GM12891 (cell line): ENCODE data around the gene CHURC1.

Experiments used
- POLR2A ChIP-seq: IDR thresholded peaks from 2 replicates; pipeline ENCODE4 v1.6.1; 2011; ENCODE audit warnings: low read depth, low read length, control low read depth
- POLR2AphosphoS5 ChIP-seq: IDR thresholded peaks from 2 replicates; pipeline ENCODE4 v1.6.1; 2011; ENCODE audit warnings: low read depth, low read length, control low read depth
- SPI1 ChIP-seq: IDR thresholded peaks from 2 replicates; pipeline ENCODE4 v1.6.1; 2011; ENCODE audit warnings: low read depth, low read length, control low read depth
- TAF1 ChIP-seq: IDR thresholded peaks from 2 replicates; pipeline ENCODE4 v1.6.1; 2011; ENCODE audit warnings: low read depth, low read length, control low read depth

DNA sequence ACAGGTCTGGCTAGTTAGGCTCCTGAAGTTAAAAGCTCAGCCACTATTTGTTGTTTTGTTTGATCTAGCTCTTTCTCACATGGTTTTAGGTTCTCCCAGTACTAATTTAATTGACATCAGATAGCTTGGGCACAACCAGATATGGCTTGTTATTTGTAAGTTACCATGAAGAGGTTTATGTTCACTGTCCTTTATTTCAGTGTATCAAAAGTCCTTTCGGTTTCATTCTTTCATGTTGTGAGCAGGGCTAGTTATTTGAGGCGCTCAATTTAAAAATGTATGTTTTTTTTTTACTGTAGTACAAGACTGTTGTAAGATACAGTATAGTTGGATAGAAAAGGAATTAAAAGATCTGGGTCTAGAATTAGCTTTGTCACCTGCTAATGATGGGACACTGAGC is 21.3 kb downstream of the CHURC1 start:
- no peak for TF ChIP-seq POLR2A
- TF ChIP-seq TAF1: no peak
- TF ChIP-seq POLR2AphosphoS5: no peak
- TF ChIP-seq SPI1: no peak
